ENCODE measurements around the gene VWF.

DNA sequence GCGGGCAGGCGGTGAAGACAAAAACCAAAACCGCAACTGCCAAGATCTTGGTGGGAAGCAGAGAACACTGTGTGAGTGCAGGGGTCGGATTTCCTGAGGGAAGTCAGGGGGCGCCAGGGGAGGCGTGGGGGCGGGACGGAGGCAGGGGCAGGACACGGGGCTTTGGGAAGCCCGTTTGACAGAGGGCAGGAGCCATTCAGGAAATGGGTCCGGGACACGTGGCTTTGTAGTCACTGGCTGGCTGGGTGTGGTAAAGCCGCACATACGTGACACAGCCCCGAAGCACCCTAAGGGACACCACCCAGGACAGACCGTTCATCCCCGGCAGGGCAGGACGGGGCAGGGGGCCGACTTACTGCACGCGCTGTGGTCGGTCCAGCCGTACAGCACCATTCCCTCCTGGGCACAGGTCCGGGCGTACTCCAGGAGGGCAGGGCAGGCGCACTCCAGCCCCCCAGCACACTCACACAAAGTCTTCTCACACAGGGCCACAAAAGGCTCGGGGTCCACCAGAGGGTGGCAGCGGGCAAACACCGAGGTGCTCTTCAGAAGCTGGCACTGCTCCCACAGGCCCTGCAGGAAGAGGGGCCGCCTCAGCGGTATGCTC is 49.4 kb downstream of the VWF start:
- TF ChIP-seq CTCF (conservative IDR thresholded peaks at IDR 0.05) (no peak), EZH2 (IDR thresholded peaks at IDR 0.05; ENCODE audit: low read depth) (no peak)

Measured in PC-9 (cell line).